HepG2 (cell line): ENCODE measurements around the gene INTS1. TPM values are rescaled to one million over a fixed set of nuclear protein-coding genes. Genes with fewer than 3 reads are reported as not detected.
A peak's percentile ranks its signal among the peaks of the same experiment; 100 is the strongest.

Source experiments
- ATAC-seq: fragments of 200-7000 bp; cut with Tn5 transposase; 3 replicates; pipeline ENCODE4 v1.9.1; 2020; ENCODE audit warnings: mild to moderate bottlenecking, moderate library complexity
- BruUV-seq: library from RNA; stranded (reverse); fragments of 400-500 nt; replicated peaks from 2 replicates; lab custom pipeline; 2021; lab: Mats Ljungman, UMichigan
- CTCF ChIA-PET: fragments of 300-600 bp; formaldehyde crosslinking; extraction: SDS; loops from one replicate; lab custom pipeline; 2021; ENCODE audit warnings: low total read pairs, inconsistent platforms, low intra/inter-chr PET ratio; lab: Yijun Ruan, JAX
- POLR2A ChIA-PET: fragments of 350-600 bp; sonication (Branson Sonifier 250); formaldehyde crosslinking; loops from one replicate; lab custom pipeline; 2020; ENCODE audit warnings: antibody characterized with exemption, inconsistent platforms; lab: Yijun Ruan, JAX
- DNase-seq: peaks from one replicate; pipeline ENCODE4 v3.0.0-alpha.2; 2015; ENCODE audit warnings: low spot score
- FAIRE-seq: peaks from 3 replicates; lab custom pipeline; 2011; peaks lifted over from hg19 to GRCh38; lab: Jason Lieb, UNC
- H2AFZ ChIP-seq: one replicate; pipeline ENCODE4 v1.6.1; 2011; ENCODE audit warnings: low read length, inconsistent platforms
- H3K27ac ChIP-seq: fragments of 300-600 bp; 3 replicates; pipeline ENCODE4 v1.8.0; 2011; ENCODE audit warnings: mixed run types, mild to moderate bottlenecking, mixed read lengths, low read length, inconsistent platforms; ENCODE audit not compliant: insufficient read depth; ENCODE audit errors: extremely low read length
- H3K27me3 ChIP-seq, 2 experiments: fragments of 200-600 bp in 1 of 2; 2 replicates in 1 of 2; 3 replicates in 1 of 2; pipeline versions ENCODE4 v1.6.0 to v1.8.0; 2011; ENCODE audit warnings: low read length in 2 of 2, mild to moderate bottlenecking in 2 of 2, moderate library complexity in 2 of 2, inconsistent platforms in 1 of 2; ENCODE audit not compliant: insufficient read depth in 2 of 2, control insufficient read depth in 1 of 2
- H3K36me3 ChIP-seq, 2 experiments: fragments of 200-600 bp in 1 of 2; replicated peaks in 1 of 2; 2 replicates in 1 of 2; 3 replicates in 1 of 2; pipeline versions ENCODE4 v1.5.1 to v1.8.0; 2011; ENCODE audit warnings: low read length in 2 of 2, inconsistent platforms in 1 of 2; ENCODE audit not compliant: insufficient read depth in 2 of 2, control insufficient read depth in 1 of 2
- H3K4me1 ChIP-seq: 2 replicates; pipeline ENCODE4 v1.5.1; 2012; ENCODE audit warnings: low read length, inconsistent platforms; ENCODE audit not compliant: insufficient read depth
- H3K4me2 ChIP-seq: 2 replicates; pipeline ENCODE4 v1.6.0; 2011; ENCODE audit warnings: low read depth, low read length, inconsistent platforms
- H3K4me3 ChIP-seq, 3 experiments: fragments of 200-600 bp in 1 of 3; sonication (generic), shearing (Covaris generic) in 1 of 3; replicated peaks in 1 of 3; 2 replicates each; pipeline ENCODE4 v1.5.1; 2011 to 2016; ENCODE audit warnings: low read length in 3 of 3, inconsistent platforms in 2 of 3, low read depth in 2 of 3, mild to moderate bottlenecking in 2 of 3, control low read depth in 1 of 3, mixed read lengths in 1 of 3; ENCODE audit not compliant: insufficient read depth in 1 of 3
- H3K79me2 ChIP-seq: one replicate; pipeline ENCODE4 v1.6.1; 2011; ENCODE audit warnings: low read length, inconsistent platforms; ENCODE audit not compliant: insufficient read depth
- H3K9ac ChIP-seq: 2 replicates; pipeline ENCODE4 v1.6.0; 2011; ENCODE audit warnings: mild to moderate bottlenecking, low read depth, low read length, inconsistent platforms; ENCODE audit not compliant: insufficient read depth
- H3K9me3 ChIP-seq: 2 replicates; pipeline ENCODE4 v1.5.1; 2012; ENCODE audit warnings: mild to moderate bottlenecking, low read length
- H4K20me1 ChIP-seq: 2 replicates; pipeline ENCODE4 v1.6.0; 2011; ENCODE audit warnings: inconsistent platforms, mild to moderate bottlenecking, low read length, moderate library complexity; ENCODE audit not compliant: insufficient read depth
- ARNT ChIP-seq: fragments of 450-650 bp; IDR thresholded peaks from 2 replicates; pipeline ENCODE4 v1.6.1; 2017
- CENPX ChIP-seq: sonication (generic); formaldehyde crosslinking; IDR thresholded peaks from 2 replicates; pipeline ENCODE4 v1.9.0; 2021; ENCODE audit warnings: mild to moderate bottlenecking, missing genetic modification reagents, moderate library complexity
- DNMT3B ChIP-seq: conservative IDR thresholded peaks from 2 replicates; pipeline ENCODE4 v1.6.1; 2016; ENCODE audit warnings: missing biosample characterization, control low read depth
- FOXK2 ChIP-seq: fragments of 450-650 bp; IDR thresholded peaks from 2 replicates; pipeline ENCODE4 v1.6.1; 2016
- FOXO1 ChIP-seq: sonication (generic); formaldehyde crosslinking; IDR thresholded peaks from 2 replicates; pipeline ENCODE4 v1.4.0; 2020; ENCODE audit warnings: missing genetic modification reagents
- FUBP1 ChIP-seq: sonication (generic); formaldehyde crosslinking; IDR thresholded peaks from 2 replicates; pipeline ENCODE4 v1.5.1; 2020; ENCODE audit warnings: missing genetic modification reagents, mild to moderate bottlenecking, borderline replicate concordance
- HBP1 ChIP-seq: IDR thresholded peaks from 2 replicates; pipeline ENCODE4 v1.6.1; 2016; ENCODE audit warnings: low read depth, control low read depth
- HES4 ChIP-seq: sonication (generic); formaldehyde crosslinking; IDR thresholded peaks from 2 replicates; pipeline ENCODE4 v1.9.0; 2021; ENCODE audit warnings: mild to moderate bottlenecking, missing genetic modification reagents, borderline replicate concordance
- HIVEP1 ChIP-seq: sonication (generic); formaldehyde crosslinking; IDR thresholded peaks from 2 replicates; pipeline ENCODE4 v1.4.0; 2020; ENCODE audit warnings: mild to moderate bottlenecking, missing genetic modification reagents
- HNF4G ChIP-seq, 2 experiments: sonication (generic) in 1 of 2; formaldehyde crosslinking in 1 of 2; IDR thresholded peaks; 2 replicates each; pipeline versions ENCODE4 v1.4.0 to v1.6.1; 2011 to 2020; ENCODE audit warnings: borderline replicate concordance in 2 of 2, low read depth in 2 of 2, mild to moderate bottlenecking in 2 of 2, low read length in 1 of 2, missing genetic modification reagents in 1 of 2, moderate library complexity in 1 of 2
- IRF9 ChIP-seq: sonication (generic); formaldehyde crosslinking; IDR thresholded peaks from 2 replicates; pipeline ENCODE4 v1.8.0; 2022; ENCODE audit warnings: missing genetic modification reagents, mild to moderate bottlenecking, borderline replicate concordance
- LCORL ChIP-seq, 2 experiments: fragments of 450-650 bp in 1 of 2; sonication (generic) in 1 of 2; formaldehyde crosslinking in 1 of 2; IDR thresholded peaks; 2 replicates each; pipeline versions ENCODE4 v1.5.0 to v1.6.1; 2017 to 2020; ENCODE audit warnings: antibody characterized with exemption in 1 of 2, missing genetic modification reagents in 1 of 2
- TOPORS ChIP-seq: sonication (generic); formaldehyde crosslinking; IDR thresholded peaks from 2 replicates; pipeline ENCODE4 v1.8.0; 2023; ENCODE audit warnings: mild to moderate bottlenecking, missing genetic modification reagents
- TRIM22 ChIP-seq: fragments of 450-650 bp; IDR thresholded peaks from 2 replicates; pipeline ENCODE4 v1.6.1; 2017
- ZNF251 ChIP-seq: sonication (generic); formaldehyde crosslinking; IDR thresholded peaks from 2 replicates; pipeline ENCODE4 v1.9.0; 2021; ENCODE audit warnings: mild to moderate bottlenecking, missing genetic modification reagents
- ZNF30 ChIP-seq: sonication (generic); formaldehyde crosslinking; IDR thresholded peaks from 2 replicates; pipeline ENCODE4 v1.5.0; 2020; ENCODE audit warnings: mild to moderate bottlenecking, missing genetic modification reagents
- ZNF781 ChIP-seq: sonication (generic); formaldehyde crosslinking; IDR thresholded peaks from 2 replicates; pipeline ENCODE4 v1.5.1; 2020; ENCODE audit warnings: borderline replicate concordance, mild to moderate bottlenecking, missing genetic modification reagents; ENCODE audit errors: not compliant biosample characterization
- WGBS: methylation state at CpG from one replicate; pipeline ENCODE4 v1.1.6; 2017; ENCODE audit warnings: low lambda C conversion rate; 5-methylcytosine and 5-hydroxymethylcytosine counted together
- in situ Hi-C: cut with HindIII; loops from 2 replicates; pipeline ENCODE4 v1.10.0; 2017; ENCODE audit warnings: low pct_unique_long_range_greater_than_20kb; ENCODE audit not compliant: extremely low pct_ligation_motif_present
- intact Hi-C: fragments of 100-400 bp; cut with micrococcal nuclease; formaldehyde crosslinking; loops from one replicate; pipeline ENCODE4 v1.10.0; 2022; ENCODE audit not compliant: unreplicated experiment
- polyA plus RNA-seq, 8 experiments: library from polyadenylated mRNA; depleted of rRNA in 3 of 8; stranded (reverse) in 7 of 8; unstranded in 1 of 8; fragments of >200 nt; fragmentation: Illumina TruSeq in 4 of 8; extraction: Trizol in 4 of 8; gene quantifications; 2 replicates each; pipeline versions ENCODE4 v1.2.1 to v1.2.3, GENCODE V29; 2011 to 2016; ENCODE audit warnings: low read depth in 4 of 8, missing spikeins in 1 of 8, mixed read lengths in 1 of 8; ENCODE audit not compliant: insufficient read depth in 1 of 8
- total RNA-seq, 5 experiments: library from RNA; depleted of rRNA; stranded (reverse); fragments of >200 nt; fragmentation: Illumina TruSeq; extraction: Trizol; gene quantifications; 2 replicates each; pipeline ENCODE4 v1.2.3, GENCODE V29; 2016; ENCODE audit warnings: low read depth in 1 of 5

The INTS1 gene
- total and polyA plus RNA-seq, 2 of the 13 experiments (the other 11 are each of a cell fraction or from before 2014, with no cell fraction given): 13.7 to 29.0 TPM

GRCh38 chr7:1532456-1533254, 28.5 kb upstream of the INTS1 start:
- peaks cover 68% of the 10 kb centered on the region for H3K4me1 ChIP-seq
- H3K79me2 ChIP-seq: peaks cover 49% of the 10 kb centered on the region
- ChIA-PET CTCF (interaction anchor here (0.8 to 1.5 kb wide), 2 partner anchors 26 to 28 kb away, joined by 3 to 4 read pairs; no protein-coding TSS in a partner anchor), POLR2A (interaction anchor here (1.1 to 7.0 kb wide), 4 partner anchors 12 to 24 kb away, joined by 3 to 108 read pairs (median 7); partner anchors contain the start of gene TMEM184A)
- peak; percentile 83 for FAIRE-seq
- H3K27me3 ChIP-seq: peaks cover 0 to 3% of the 10 kb centered on the region in 2 experiments; a peak in 1 of 5 replicates
- peaks cover 2 to 3% of the 10 kb centered on the region in 2 experiments; a peak in 1 of 5 replicates for H3K36me3 ChIP-seq
- in situ Hi-C loops: no loop called here
- H3K9me3 ChIP-seq: no peaks in the 10 kb centered on the region
- ATAC-seq: peak; percentile 45
- peak overlapping the region; percentile 96 for H3K4me2 ChIP-seq
- H2AFZ ChIP-seq: no peak overlapping the region
- peak overlapping the region; percentile 81 for H3K27ac ChIP-seq
- intact Hi-C loops: no loop called here
- H3K4me3 ChIP-seq: peak overlapping the region; percentile 60 to 86 (median 86)
- peak overlapping the region; percentile 84 for H3K9ac ChIP-seq
- DNase-seq: peak; percentile 77
- H4K20me1 ChIP-seq: peaks cover 15% of the 10 kb centered on the region; the same call in 1 of the 2 replicates
- WGBS: 3% methylated on average over 17 of the region's 36 CpGs
- BruUV-seq: TSS peak; percentile 51
- TF ChIP-seq ZNF30 (CRISPR knock-in tag) (no peak), LCORL (IDR thresholded peaks at IDR 0.05) (no peak), LCORL (CRISPR knock-in tag; IDR thresholded peaks at IDR 0.05) (peak; percentile 72), TRIM22 (no peak), HNF4G (IDR thresholded peaks at IDR 0.05; ENCODE audit: borderline replicate concordance, low read depth, low read length) (peak; percentile 77; the same call in 1 of the 2 replicates), HNF4G (CRISPR knock-in tag; IDR thresholded peaks at IDR 0.05; ENCODE audit: borderline replicate concordance, low read depth) (peak; percentile 79; the same call in 1 of the 2 replicates), ZNF781 (CRISPR knock-in tag) (no peak), FOXK2 (peak; percentile 73), FOXO1 (peak; percentile 42; the same call in 1 of the 2 replicates), FUBP1 (no peak), HBP1 (CRISPR knock-in tag) (0 out of 2 replicates have a peak, but pooled peaks have one; percentile 29), ZNF251 (CRISPR knock-in tag) (no peak), DNMT3B (CRISPR knock-in tag) (no peak), TOPORS (CRISPR knock-in tag) (no peak), ARNT (no peak), IRF9 (CRISPR knock-in tag) (no peak), HIVEP1 (CRISPR knock-in tag) (0 out of 2 replicates have a peak, but pooled peaks have one; percentile 3), CENPX (CRISPR knock-in tag) (no peak), HES4 (CRISPR knock-in tag) (no peak)
